Neural cell (in vitro differentiated cells): Measurements from ENCODE around the gene CSF2RB.

ENCODE experiments used
- EZH2 ChIP-seq: fragments of 200-600, 300-800 bp; shearing (Covaris generic), sonication (generic); IDR thresholded peaks from 2 replicates; pipeline ENCODE4 v1.6.1; 2014; ENCODE audit warnings: antibody characterized with exemption, low read length, borderline replicate concordance, mild to moderate bottlenecking; ENCODE audit not compliant: insufficient read depth, poor library complexity, severe bottlenecking
- POLR2AphosphoS5 ChIP-seq: IDR thresholded peaks from 2 replicates; pipeline ENCODE4 v1.6.1; 2012
- TF ChIP-seq, protein P1 (sequence below): fragments of 450-650 bp; IDR thresholded peaks from 2 replicates; pipeline ENCODE4 v1.5.1; 2014; ENCODE audit warnings: antibody characterized with exemption, mild to moderate bottlenecking, moderate library complexity; ENCODE audit not compliant: poor library complexity, severe bottlenecking

GRCh38 chr22:36873614-36874308 lies 39.7 kb upstream of the CSF2RB start:
- TF ChIP-seq, protein P1, sequence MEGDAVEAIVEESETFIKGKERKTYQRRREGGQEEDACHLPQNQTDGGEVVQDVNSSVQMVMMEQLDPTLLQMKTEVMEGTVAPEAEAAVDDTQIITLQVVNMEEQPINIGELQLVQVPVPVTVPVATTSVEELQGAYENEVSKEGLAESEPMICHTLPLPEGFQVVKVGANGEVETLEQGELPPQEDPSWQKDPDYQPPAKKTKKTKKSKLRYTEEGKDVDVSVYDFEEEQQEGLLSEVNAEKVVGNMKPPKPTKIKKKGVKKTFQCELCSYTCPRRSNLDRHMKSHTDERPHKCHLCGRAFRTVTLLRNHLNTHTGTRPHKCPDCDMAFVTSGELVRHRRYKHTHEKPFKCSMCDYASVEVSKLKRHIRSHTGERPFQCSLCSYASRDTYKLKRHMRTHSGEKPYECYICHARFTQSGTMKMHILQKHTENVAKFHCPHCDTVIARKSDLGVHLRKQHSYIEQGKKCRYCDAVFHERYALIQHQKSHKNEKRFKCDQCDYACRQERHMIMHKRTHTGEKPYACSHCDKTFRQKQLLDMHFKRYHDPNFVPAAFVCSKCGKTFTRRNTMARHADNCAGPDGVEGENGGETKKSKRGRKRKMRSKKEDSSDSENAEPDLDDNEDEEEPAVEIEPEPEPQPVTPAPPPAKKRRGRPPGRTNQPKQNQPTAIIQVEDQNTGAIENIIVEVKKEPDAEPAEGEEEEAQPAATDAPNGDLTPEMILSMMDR: peak; percentile 33
- TF ChIP-seq POLR2AphosphoS5 (no peak), EZH2 (no peak)
